ENCODE data around the gene RAP1A.
A peak's percentile ranks its signal among the peaks of the same experiment; 100 is the strongest.

Gene RAP1A

GRCh38 chr1:111653709-111654108 lies 34.1 kb downstream of the RAP1A start:
- no peak for DNase-seq (ENCODE audit: insufficient read length, low spot score)
- no peak for TF ChIP-seq CTCF (IDR thresholded peaks at IDR 0.05; ENCODE audit: insufficient read depth, missing control alignments)
- no peak for FAIRE-seq

GRCh38 chr1:111654839-111655238 lies 35.2 kb downstream of the RAP1A start:
- no peak for DNase-seq (ENCODE audit: insufficient read length, low spot score)
- no peak for FAIRE-seq
- no peak for TF ChIP-seq CTCF (IDR thresholded peaks at IDR 0.05; ENCODE audit: insufficient read depth, missing control alignments)

- FAIRE-seq = no peak
- no peak for DNase-seq (ENCODE audit: insufficient read length, low spot score)
- peak; percentile 58 for TF ChIP-seq CTCF (IDR thresholded peaks at IDR 0.05; ENCODE audit: insufficient read depth, missing control alignments)
Measured at GRCh38 chr1:111656086-111657017, 36.8 kb downstream of the RAP1A start.

GRCh38 chr1:111658622-111659021 lies 39.0 kb downstream of the RAP1A start:
- DNase-seq (ENCODE audit: insufficient read length, low spot score) = no peak
- no peak for TF ChIP-seq CTCF (IDR thresholded peaks at IDR 0.05; ENCODE audit: insufficient read depth, missing control alignments)
- no peak for FAIRE-seq

- FAIRE-seq (no peak), DNase-seq (ENCODE audit: insufficient read length, low spot score) (no peak)
- no peak for TF ChIP-seq CTCF (IDR thresholded peaks at IDR 0.05; ENCODE audit: insufficient read depth, missing control alignments)
Measured at GRCh38 chr1:111660204-111661150, 40.9 kb downstream of the RAP1A start.

GRCh38 chr1:111664652-111665051 lies 45.1 kb downstream of the RAP1A start:
- FAIRE-seq = no peak
- TF ChIP-seq CTCF (IDR thresholded peaks at IDR 0.05; ENCODE audit: insufficient read depth, missing control alignments) = no peak
- DNase-seq (ENCODE audit: insufficient read length, low spot score) = no peak
